HepG2 (cell line): ENCODE measurements around the gene SLC38A3. TPM values are rescaled to one million over a fixed set of nuclear protein-coding genes. Genes with fewer than 3 reads are reported as not detected.

Experiments used
- ATAC-seq: fragments of 200-7000 bp; cut with Tn5 transposase; 3 replicates; pipeline ENCODE4 v1.9.1; 2020; ENCODE audit warnings: mild to moderate bottlenecking, moderate library complexity
- BruUV-seq: library from RNA; stranded (reverse); fragments of 400-500 nt; replicated peaks from 2 replicates; lab custom pipeline; 2021; lab: Mats Ljungman, UMichigan
- CTCF ChIA-PET: fragments of 300-600 bp; formaldehyde crosslinking; extraction: SDS; loops from one replicate; lab custom pipeline; 2021; ENCODE audit warnings: low total read pairs, inconsistent platforms, low intra/inter-chr PET ratio; lab: Yijun Ruan, JAX
- POLR2A ChIA-PET: fragments of 350-600 bp; sonication (Branson Sonifier 250); formaldehyde crosslinking; loops from one replicate; lab custom pipeline; 2020; ENCODE audit warnings: antibody characterized with exemption, inconsistent platforms; lab: Yijun Ruan, JAX
- DNase-seq: peaks from one replicate; pipeline ENCODE4 v3.0.0-alpha.2; 2015; ENCODE audit warnings: low spot score
- FAIRE-seq: peaks from 3 replicates; lab custom pipeline; 2011; peaks lifted over from hg19 to GRCh38; lab: Jason Lieb, UNC
- H2AFZ ChIP-seq: one replicate; pipeline ENCODE4 v1.6.1; 2011; ENCODE audit warnings: low read length, inconsistent platforms
- H3K27ac ChIP-seq: fragments of 300-600 bp; 3 replicates; pipeline ENCODE4 v1.8.0; 2011; ENCODE audit warnings: mixed run types, mild to moderate bottlenecking, mixed read lengths, low read length, inconsistent platforms; ENCODE audit not compliant: insufficient read depth; ENCODE audit errors: extremely low read length
- H3K27me3 ChIP-seq, 2 experiments: fragments of 200-600 bp in 1 of 2; 2 replicates in 1 of 2; 3 replicates in 1 of 2; pipeline versions ENCODE4 v1.6.0 to v1.8.0; 2011; ENCODE audit warnings: low read length in 2 of 2, mild to moderate bottlenecking in 2 of 2, moderate library complexity in 2 of 2, inconsistent platforms in 1 of 2; ENCODE audit not compliant: insufficient read depth in 2 of 2, control insufficient read depth in 1 of 2
- H3K36me3 ChIP-seq, 2 experiments: fragments of 200-600 bp in 1 of 2; replicated peaks in 1 of 2; 2 replicates in 1 of 2; 3 replicates in 1 of 2; pipeline versions ENCODE4 v1.5.1 to v1.8.0; 2011; ENCODE audit warnings: low read length in 2 of 2, inconsistent platforms in 1 of 2; ENCODE audit not compliant: insufficient read depth in 2 of 2, control insufficient read depth in 1 of 2
- H3K4me1 ChIP-seq: 2 replicates; pipeline ENCODE4 v1.5.1; 2012; ENCODE audit warnings: low read length, inconsistent platforms; ENCODE audit not compliant: insufficient read depth
- H3K4me2 ChIP-seq: 2 replicates; pipeline ENCODE4 v1.6.0; 2011; ENCODE audit warnings: low read depth, low read length, inconsistent platforms
- H3K4me3 ChIP-seq, 3 experiments: fragments of 200-600 bp in 1 of 3; sonication (generic), shearing (Covaris generic) in 1 of 3; replicated peaks in 1 of 3; 2 replicates each; pipeline ENCODE4 v1.5.1; 2011 to 2016; ENCODE audit warnings: low read length in 3 of 3, inconsistent platforms in 2 of 3, low read depth in 2 of 3, mild to moderate bottlenecking in 2 of 3, control low read depth in 1 of 3, mixed read lengths in 1 of 3; ENCODE audit not compliant: insufficient read depth in 1 of 3
- H3K79me2 ChIP-seq: one replicate; pipeline ENCODE4 v1.6.1; 2011; ENCODE audit warnings: low read length, inconsistent platforms; ENCODE audit not compliant: insufficient read depth
- H3K9ac ChIP-seq: 2 replicates; pipeline ENCODE4 v1.6.0; 2011; ENCODE audit warnings: mild to moderate bottlenecking, low read depth, low read length, inconsistent platforms; ENCODE audit not compliant: insufficient read depth
- H3K9me3 ChIP-seq: 2 replicates; pipeline ENCODE4 v1.5.1; 2012; ENCODE audit warnings: mild to moderate bottlenecking, low read length
- H4K20me1 ChIP-seq: 2 replicates; pipeline ENCODE4 v1.6.0; 2011; ENCODE audit warnings: inconsistent platforms, mild to moderate bottlenecking, low read length, moderate library complexity; ENCODE audit not compliant: insufficient read depth
- ADNP ChIP-seq: sonication (generic); formaldehyde crosslinking; IDR thresholded peaks from 2 replicates; pipeline ENCODE4 v1.4.0; 2020; ENCODE audit warnings: missing genetic modification reagents
- ARID2 ChIP-seq: sonication (generic); formaldehyde crosslinking; IDR thresholded peaks from 2 replicates; pipeline ENCODE4 v1.8.1; 2022; ENCODE audit warnings: mild to moderate bottlenecking, missing genetic modification reagents, borderline replicate concordance
- HHEX ChIP-seq: IDR thresholded peaks from 2 replicates; pipeline ENCODE4 v1.6.1; 2016; ENCODE audit warnings: control low read depth
- HIVEP1 ChIP-seq: sonication (generic); formaldehyde crosslinking; IDR thresholded peaks from 2 replicates; pipeline ENCODE4 v1.4.0; 2020; ENCODE audit warnings: mild to moderate bottlenecking, missing genetic modification reagents
- HNRNPK ChIP-seq: fragments of 200-400 bp; formaldehyde crosslinking; IDR thresholded peaks from 2 replicates; pipeline ENCODE4 v1.6.1; 2018; ENCODE audit warnings: low read length, low read depth, moderate library complexity, mild to moderate bottlenecking; ENCODE audit not compliant: poor library complexity, severe bottlenecking
- KDM5A ChIP-seq: fragments of 200-600 bp; sonication (generic); IDR thresholded peaks from 2 replicates; pipeline ENCODE4 v1.7.0; 2018; ENCODE audit warnings: antibody characterized with exemption, mild to moderate bottlenecking, low read length, borderline replicate concordance
- NCOA2 ChIP-seq: sonication (generic); formaldehyde crosslinking; IDR thresholded peaks from 2 replicates; pipeline ENCODE4 v1.8.0; 2022; ENCODE audit warnings: inconsistent platforms
- SMAD9 ChIP-seq: sonication (generic); formaldehyde crosslinking; IDR thresholded peaks from 2 replicates; pipeline ENCODE4 v1.5.1; 2020; ENCODE audit warnings: mild to moderate bottlenecking, missing genetic modification reagents
- TOE1 ChIP-seq: sonication (generic); formaldehyde crosslinking; IDR thresholded peaks from 2 replicates; pipeline ENCODE4 v1.4.0; 2020; ENCODE audit warnings: mild to moderate bottlenecking, missing genetic modification reagents
- ZNF138 ChIP-seq: sonication (generic); formaldehyde crosslinking; IDR thresholded peaks from 2 replicates; pipeline ENCODE4 v1.5.0; 2020; ENCODE audit warnings: mild to moderate bottlenecking, low read depth, missing genetic modification reagents
- ZNF260 ChIP-seq: sonication (generic); formaldehyde crosslinking; IDR thresholded peaks from 2 replicates; pipeline ENCODE4 v1.4.0; 2020; ENCODE audit warnings: missing genetic modification reagents, low read depth, mild to moderate bottlenecking, borderline replicate concordance
- ZNF33B ChIP-seq: sonication (generic); formaldehyde crosslinking; IDR thresholded peaks from 2 replicates; pipeline ENCODE4 v1.5.1; 2020; ENCODE audit warnings: mild to moderate bottlenecking, missing genetic modification reagents
- ZNF350 ChIP-seq: sonication (generic); formaldehyde crosslinking; IDR thresholded peaks from 2 replicates; pipeline ENCODE4 v1.4.0; 2020; ENCODE audit warnings: mild to moderate bottlenecking, low read depth, missing genetic modification reagents, borderline replicate concordance
- ZNF557 ChIP-seq: sonication (generic); formaldehyde crosslinking; IDR thresholded peaks from 2 replicates; pipeline ENCODE4 v1.4.0; 2020; ENCODE audit warnings: missing genetic modification reagents
- ZNF615 ChIP-seq: sonication (generic); formaldehyde crosslinking; IDR thresholded peaks from 2 replicates; pipeline ENCODE4 v1.5.0; 2020; ENCODE audit warnings: mild to moderate bottlenecking, missing genetic modification reagents, borderline replicate concordance
- WGBS: methylation state at CpG from one replicate; pipeline ENCODE4 v1.1.6; 2017; ENCODE audit warnings: low lambda C conversion rate; 5-methylcytosine and 5-hydroxymethylcytosine counted together
- in situ Hi-C: cut with HindIII; loops from 2 replicates; pipeline ENCODE4 v1.10.0; 2017; ENCODE audit warnings: low pct_unique_long_range_greater_than_20kb; ENCODE audit not compliant: extremely low pct_ligation_motif_present
- intact Hi-C: fragments of 100-400 bp; cut with micrococcal nuclease; formaldehyde crosslinking; loops from one replicate; pipeline ENCODE4 v1.10.0; 2022; ENCODE audit not compliant: unreplicated experiment
- polyA plus RNA-seq, 8 experiments: library from polyadenylated mRNA; depleted of rRNA in 3 of 8; stranded (reverse) in 7 of 8; unstranded in 1 of 8; fragments of >200 nt; fragmentation: Illumina TruSeq in 4 of 8; extraction: Trizol in 4 of 8; gene quantifications; 2 replicates each; pipeline versions ENCODE4 v1.2.1 to v1.2.3, GENCODE V29; 2011 to 2016; ENCODE audit warnings: low read depth in 4 of 8, missing spikeins in 1 of 8, mixed read lengths in 1 of 8; ENCODE audit not compliant: insufficient read depth in 1 of 8
- total RNA-seq, 5 experiments: library from RNA; depleted of rRNA; stranded (reverse); fragments of >200 nt; fragmentation: Illumina TruSeq; extraction: Trizol; gene quantifications; 2 replicates each; pipeline ENCODE4 v1.2.3, GENCODE V29; 2016; ENCODE audit warnings: low read depth in 1 of 5
- TF ChIP-seq, protein P1 (sequence below): sonication (generic); formaldehyde crosslinking; IDR thresholded peaks from 2 replicates; pipeline ENCODE4 v1.4.0; 2020; ENCODE audit warnings: low read depth, mild to moderate bottlenecking, missing genetic modification reagents
- TF ChIP-seq, protein P2 (sequence below): sonication (generic); formaldehyde crosslinking; IDR thresholded peaks from 2 replicates; pipeline ENCODE4 v1.9.0; 2021; ENCODE audit warnings: missing genetic modification reagents, borderline replicate concordance

SLC38A3 gene
- total and polyA plus RNA-seq, 2 of the 13 experiments (the other 11 are each of a cell fraction or from before 2014, with no cell fraction given): 29.8 to 164 TPM

DNA sequence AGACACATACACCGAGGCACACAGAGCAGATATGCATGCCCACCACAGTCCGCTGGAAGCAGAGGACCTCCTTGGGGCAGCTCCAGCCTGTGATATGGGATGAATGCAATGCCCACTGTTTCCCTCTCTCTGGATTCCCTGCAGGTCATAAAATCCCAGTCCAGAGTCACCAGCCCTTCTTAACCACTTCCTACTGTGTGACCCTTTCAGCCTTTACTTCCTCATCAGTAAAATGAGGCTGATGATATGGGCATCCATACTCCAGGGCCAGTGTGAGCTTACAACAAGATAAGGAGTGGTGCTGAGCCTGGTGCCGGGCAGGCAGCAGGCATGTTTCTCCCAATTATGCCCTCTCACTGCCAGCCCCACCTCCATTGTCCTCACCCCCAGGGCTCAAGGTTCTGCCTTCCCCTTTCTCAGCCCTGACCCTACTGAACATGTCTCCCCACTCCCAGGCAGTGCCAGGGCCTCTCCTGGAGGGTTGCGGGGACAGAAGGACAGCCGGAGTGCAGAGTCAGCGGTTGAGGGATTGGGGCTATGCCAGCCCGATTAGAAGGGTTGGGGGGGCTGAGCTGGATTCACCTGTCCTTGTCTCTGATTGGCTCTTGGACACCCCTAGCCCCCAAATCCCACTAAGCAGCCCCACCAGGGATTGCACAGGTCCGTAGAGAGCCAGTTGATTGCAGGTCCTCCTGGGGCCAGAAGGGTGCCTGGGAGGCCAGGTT is 14.0 kb upstream of the SLC38A3 start, which contains the start of gene GNAT1:
GNAT1 (plus strand) TSS at position 675 of the 725 bp plus-strand sequence. CDS start 116 bp downstream, outside the sequence.
- no peaks in the 10 kb centered on the region for H3K27me3 ChIP-seq
- 52% methylated on average over 6 of the region's 8 CpGs for WGBS
- intact Hi-C loops (loop anchor here (5.0 kb wide), 1 partner anchor 81 kb away; no protein-coding TSS in a partner anchor), in situ Hi-C loops (loop anchor here (5.0 to 10.0 kb wide), 2 partner anchors 36 to 84 kb away; partner anchors contain the start of gene LSMEM2)
- H4K20me1 ChIP-seq: peaks cover 4% of the 10 kb centered on the region
- H3K9me3 ChIP-seq: no peaks in the 10 kb centered on the region
- H3K27ac ChIP-seq: no peak within 1 kb of the TSS
- H3K9ac ChIP-seq: no peak within 1 kb of the TSS
- peaks cover 39% of the 10 kb centered on the region for H3K4me1 ChIP-seq
- peaks cover 0 to 3% of the 10 kb centered on the region in 2 experiments; a peak in 2 of 5 replicates for H3K36me3 ChIP-seq
- CTCF ChIA-PET: interaction anchor here (0.9 to 4.8 kb wide), 3 partner anchors 32 to 70 kb away, joined by 6 to 265 read pairs (median 13); no protein-coding TSS in a partner anchor
- POLR2A ChIA-PET: interaction anchor here (0.7 to 3.2 kb wide), 6 partner anchors 12 to 45 kb away, joined by 3 to 14 read pairs (median 6); partner anchors contain the start of gene GNAI2
- FAIRE-seq: no peak
- H3K4me3 ChIP-seq: no peak within 1 kb of the TSS
- H2AFZ ChIP-seq: no peak within 1 kb of the TSS
- no peak for DNase-seq
- no peak for ATAC-seq
- H3K4me2 ChIP-seq: no peak within 1 kb of the TSS
- no peaks in the 10 kb centered on the region for H3K79me2 ChIP-seq
- no TSS peak for BruUV-seq
- TF ChIP-seq ZNF557 (no peak), ZNF350 (CRISPR knock-in tag) (no peak), ZNF615 (CRISPR knock-in tag) (no peak), HIVEP1 (CRISPR knock-in tag) (no peak), ZNF260 (CRISPR knock-in tag) (no peak), HNRNPK (no peak), HHEX (CRISPR knock-in tag) (no peak), NCOA2 (CRISPR knock-in tag) (no peak), ZNF138 (no peak), KDM5A (no peak), SMAD9 (CRISPR knock-in tag) (no peak), ADNP (CRISPR knock-in tag) (no peak), ARID2 (no peak), ZNF33B (CRISPR knock-in tag) (no peak), TOE1 (no peak)
- TF ChIP-seq, protein P1, sequence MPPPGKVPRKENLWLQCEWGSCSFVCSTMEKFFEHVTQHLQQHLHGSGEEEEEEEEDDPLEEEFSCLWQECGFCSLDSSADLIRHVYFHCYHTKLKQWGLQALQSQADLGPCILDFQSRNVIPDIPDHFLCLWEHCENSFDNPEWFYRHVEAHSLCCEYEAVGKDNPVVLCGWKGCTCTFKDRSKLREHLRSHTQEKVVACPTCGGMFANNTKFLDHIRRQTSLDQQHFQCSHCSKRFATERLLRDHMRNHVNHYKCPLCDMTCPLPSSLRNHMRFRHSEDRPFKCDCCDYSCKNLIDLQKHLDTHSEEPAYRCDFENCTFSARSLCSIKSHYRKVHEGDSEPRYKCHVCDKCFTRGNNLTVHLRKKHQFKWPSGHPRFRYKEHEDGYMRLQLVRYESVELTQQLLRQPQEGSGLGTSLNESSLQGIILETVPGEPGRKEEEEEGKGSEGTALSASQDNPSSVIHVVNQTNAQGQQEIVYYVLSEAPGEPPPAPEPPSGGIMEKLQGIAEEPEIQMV (CRISPR knock-in tag): no peak
- TF ChIP-seq, protein P2, sequence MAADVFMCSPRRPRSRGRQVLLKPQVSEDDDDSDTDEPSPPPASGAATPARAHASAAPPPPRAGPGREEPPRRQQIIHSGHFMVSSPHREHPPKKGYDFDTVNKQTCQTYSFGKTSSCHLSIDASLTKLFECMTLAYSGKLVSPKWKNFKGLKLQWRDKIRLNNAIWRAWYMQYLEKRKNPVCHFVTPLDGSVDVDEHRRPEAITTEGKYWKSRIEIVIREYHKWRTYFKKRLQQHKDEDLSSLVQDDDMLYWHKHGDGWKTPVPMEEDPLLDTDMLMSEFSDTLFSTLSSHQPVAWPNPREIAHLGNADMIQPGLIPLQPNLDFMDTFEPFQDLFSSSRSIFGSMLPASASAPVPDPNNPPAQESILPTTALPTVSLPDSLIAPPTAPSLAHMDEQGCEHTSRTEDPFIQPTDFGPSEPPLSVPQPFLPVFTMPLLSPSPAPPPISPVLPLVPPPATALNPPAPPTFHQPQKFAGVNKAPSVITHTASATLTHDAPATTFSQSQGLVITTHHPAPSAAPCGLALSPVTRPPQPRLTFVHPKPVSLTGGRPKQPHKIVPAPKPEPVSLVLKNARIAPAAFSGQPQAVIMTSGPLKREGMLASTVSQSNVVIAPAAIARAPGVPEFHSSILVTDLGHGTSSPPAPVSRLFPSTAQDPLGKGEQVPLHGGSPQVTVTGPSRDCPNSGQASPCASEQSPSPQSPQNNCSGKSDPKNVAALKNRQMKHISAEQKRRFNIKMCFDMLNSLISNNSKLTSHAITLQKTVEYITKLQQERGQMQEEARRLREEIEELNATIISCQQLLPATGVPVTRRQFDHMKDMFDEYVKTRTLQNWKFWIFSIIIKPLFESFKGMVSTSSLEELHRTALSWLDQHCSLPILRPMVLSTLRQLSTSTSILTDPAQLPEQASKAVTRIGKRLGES: no peak
